Neural crest cell (in vitro differentiated cells): ENCODE data around the gene SIRT5. TPM values are rescaled to one million over a fixed set of nuclear protein-coding genes. Genes with fewer than 3 reads are reported as not detected.

Source experiments
- DNase-seq: peaks from one replicate; pipeline ENCODE4 v3.0.0; 2021; ENCODE audit warnings: low read depth, mixed read lengths, low spot score
- H3K27ac Mint-ChIP-seq: one replicate; pipeline ENCODE4 v1.8.0; 2021; ENCODE audit warnings: mild to moderate bottlenecking, mixed read lengths; ENCODE audit not compliant: unreplicated experiment
- H3K27me3 Mint-ChIP-seq: 2 replicates; pipeline ENCODE4 v1.8.0; 2021; ENCODE audit warnings: low read depth, mild to moderate bottlenecking, mixed read lengths
- H3K36me3 Mint-ChIP-seq: 2 replicates; pipeline ENCODE4 v1.8.0; 2021; ENCODE audit warnings: low read depth, mild to moderate bottlenecking, mixed read lengths
- H3K4me1 Mint-ChIP-seq: 2 replicates; pipeline ENCODE4 v1.8.0; 2021; ENCODE audit warnings: mixed read lengths
- H3K4me3 Mint-ChIP-seq: one replicate; pipeline ENCODE4 v1.8.0; 2021; ENCODE audit warnings: mild to moderate bottlenecking, mixed read lengths
- H3K9me3 Mint-ChIP-seq: 2 replicates; pipeline ENCODE4 v1.8.0; 2021; ENCODE audit warnings: mixed read lengths
- total RNA-seq: library from RNA; stranded (reverse); gene quantifications from 2 replicates; pipeline ENCODE4 v1.2.1, GENCODE V29; 2021
- TF ChIP-seq, protein P1 (sequence below): fragments of 200-600 bp; sonication (generic); conservative IDR thresholded peaks from 2 replicates; pipeline ENCODE4 v1.5.0; 2021; ENCODE audit warnings: antibody characterized with exemption, mild to moderate bottlenecking

The SIRT5 gene
- total RNA-seq, 1 donor from 2014 or later: 8.8 TPM

DNA sequence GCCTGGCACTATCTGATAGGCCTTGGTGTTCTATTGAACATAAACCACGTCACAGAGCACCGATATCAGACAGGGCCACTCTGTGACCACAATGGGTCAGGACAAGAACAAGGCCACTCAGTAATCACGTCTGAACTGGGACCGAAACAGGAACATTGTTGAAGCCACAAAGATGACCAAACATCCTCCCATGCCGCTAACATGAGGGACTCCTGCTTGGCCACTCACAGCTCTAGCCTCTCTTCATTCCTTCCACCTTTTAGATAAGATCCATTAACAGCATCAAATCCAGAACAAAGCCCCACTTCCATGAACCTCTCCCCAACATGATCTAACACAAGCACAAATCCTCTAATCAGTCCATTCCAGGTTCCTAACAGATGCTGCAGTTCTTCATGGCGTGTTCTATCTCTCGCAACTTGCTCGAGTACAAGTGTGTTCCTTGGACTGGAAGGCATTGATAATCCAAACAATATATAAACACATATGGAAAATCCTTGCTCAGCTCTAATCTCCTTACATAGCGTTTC, 7.4 kb downstream of the SIRT5 start:
- TF ChIP-seq, protein P1, sequence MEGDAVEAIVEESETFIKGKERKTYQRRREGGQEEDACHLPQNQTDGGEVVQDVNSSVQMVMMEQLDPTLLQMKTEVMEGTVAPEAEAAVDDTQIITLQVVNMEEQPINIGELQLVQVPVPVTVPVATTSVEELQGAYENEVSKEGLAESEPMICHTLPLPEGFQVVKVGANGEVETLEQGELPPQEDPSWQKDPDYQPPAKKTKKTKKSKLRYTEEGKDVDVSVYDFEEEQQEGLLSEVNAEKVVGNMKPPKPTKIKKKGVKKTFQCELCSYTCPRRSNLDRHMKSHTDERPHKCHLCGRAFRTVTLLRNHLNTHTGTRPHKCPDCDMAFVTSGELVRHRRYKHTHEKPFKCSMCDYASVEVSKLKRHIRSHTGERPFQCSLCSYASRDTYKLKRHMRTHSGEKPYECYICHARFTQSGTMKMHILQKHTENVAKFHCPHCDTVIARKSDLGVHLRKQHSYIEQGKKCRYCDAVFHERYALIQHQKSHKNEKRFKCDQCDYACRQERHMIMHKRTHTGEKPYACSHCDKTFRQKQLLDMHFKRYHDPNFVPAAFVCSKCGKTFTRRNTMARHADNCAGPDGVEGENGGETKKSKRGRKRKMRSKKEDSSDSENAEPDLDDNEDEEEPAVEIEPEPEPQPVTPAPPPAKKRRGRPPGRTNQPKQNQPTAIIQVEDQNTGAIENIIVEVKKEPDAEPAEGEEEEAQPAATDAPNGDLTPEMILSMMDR: no peak
- Mint-ChIP-seq H3K4me3 (no peak overlapping the region), H3K27ac (no peak overlapping the region), H3K9me3 (peaks cover 5% of the 10 kb centered on the region), H3K36me3 (peaks cover 14% of the 10 kb centered on the region), H3K4me1 (peaks cover 4% of the 10 kb centered on the region), H3K27me3 (no peaks in the 10 kb centered on the region)
- DNase-seq: no peak

DNA sequence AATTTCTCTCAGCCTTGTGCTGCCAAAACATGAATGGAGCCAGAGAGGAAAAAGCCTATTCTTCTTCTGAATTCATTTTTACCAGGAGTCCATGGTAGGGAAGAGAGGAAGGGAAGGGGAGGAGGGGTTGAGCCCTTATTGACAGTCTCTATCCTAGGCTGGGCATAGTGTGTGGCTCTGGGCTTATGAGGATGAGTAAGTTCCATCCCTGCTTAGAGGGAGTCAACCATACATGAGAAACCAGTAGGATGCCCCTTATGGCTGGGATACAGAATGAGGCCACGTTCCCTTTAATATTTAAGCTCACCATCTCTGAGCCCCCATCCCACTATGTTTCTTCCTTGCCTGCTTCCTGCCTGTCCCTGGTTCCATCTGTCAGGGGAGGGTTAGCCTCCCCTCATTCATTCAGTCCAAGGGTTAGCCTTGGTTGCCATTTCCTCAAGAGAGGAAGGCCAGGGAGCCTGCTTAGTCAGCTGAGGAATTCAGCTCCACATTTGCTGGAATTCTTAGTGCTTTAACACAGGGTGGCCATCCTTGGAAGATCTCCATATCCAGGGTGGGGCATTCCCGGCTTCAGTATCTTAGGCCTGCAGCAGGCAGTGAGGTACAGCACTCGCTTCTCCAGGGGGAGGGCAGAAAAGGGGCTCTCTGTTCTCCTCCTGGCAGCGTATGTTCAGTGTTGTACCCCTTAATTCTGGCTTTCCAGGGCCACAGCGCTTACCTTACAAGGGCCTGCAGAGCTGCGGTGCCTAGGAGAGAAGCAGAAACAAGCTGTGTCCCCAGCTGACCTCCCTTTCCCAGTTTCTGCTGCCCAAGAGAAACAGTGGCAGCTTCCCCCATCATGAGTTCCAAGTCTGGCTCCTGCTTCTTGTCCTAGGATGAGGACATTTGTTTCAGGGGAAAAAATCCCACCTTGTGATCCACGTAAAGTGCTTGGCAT, 12.5 kb downstream of the SIRT5 start:
- TF ChIP-seq, protein P1: no peak
- no peaks in the 10 kb centered on the region for H3K4me1 Mint-ChIP-seq
- no peak for DNase-seq
- no peak overlapping the region for H3K27ac Mint-ChIP-seq
- no peaks in the 10 kb centered on the region for H3K27me3 Mint-ChIP-seq
- no peaks in the 10 kb centered on the region for H3K9me3 Mint-ChIP-seq
- H3K36me3 Mint-ChIP-seq: peaks cover 11% of the 10 kb centered on the region
- no peak overlapping the region for H3K4me3 Mint-ChIP-seq

DNA sequence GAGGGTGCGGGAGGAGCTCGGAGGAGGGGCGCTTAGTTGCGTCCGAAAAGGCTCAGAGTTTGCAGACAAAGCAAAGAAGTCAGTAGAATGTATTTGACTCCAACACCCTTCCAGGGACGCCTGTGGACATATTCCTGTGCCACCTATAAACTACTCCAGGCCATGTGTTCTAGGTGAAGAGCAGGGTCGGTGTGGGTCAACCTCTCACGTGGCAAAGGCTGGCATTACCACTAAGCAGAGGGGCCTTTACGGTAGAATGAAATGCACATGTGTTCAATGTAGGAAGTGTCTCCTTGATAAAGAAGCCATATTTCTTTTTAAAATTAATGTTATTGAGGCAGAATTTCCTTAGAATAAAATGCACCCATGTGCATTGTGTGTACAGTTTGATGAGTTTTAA, 15.4 kb downstream of the SIRT5 start:
- H3K9me3 Mint-ChIP-seq: no peaks in the 10 kb centered on the region
- TF ChIP-seq, protein P1: no peak
- no peaks in the 10 kb centered on the region for H3K27me3 Mint-ChIP-seq
- H3K4me1 Mint-ChIP-seq: no peaks in the 10 kb centered on the region
- no peak overlapping the region for H3K27ac Mint-ChIP-seq
- no peak for DNase-seq
- peaks cover 8% of the 10 kb centered on the region for H3K36me3 Mint-ChIP-seq
- H3K4me3 Mint-ChIP-seq: no peak overlapping the region

DNA sequence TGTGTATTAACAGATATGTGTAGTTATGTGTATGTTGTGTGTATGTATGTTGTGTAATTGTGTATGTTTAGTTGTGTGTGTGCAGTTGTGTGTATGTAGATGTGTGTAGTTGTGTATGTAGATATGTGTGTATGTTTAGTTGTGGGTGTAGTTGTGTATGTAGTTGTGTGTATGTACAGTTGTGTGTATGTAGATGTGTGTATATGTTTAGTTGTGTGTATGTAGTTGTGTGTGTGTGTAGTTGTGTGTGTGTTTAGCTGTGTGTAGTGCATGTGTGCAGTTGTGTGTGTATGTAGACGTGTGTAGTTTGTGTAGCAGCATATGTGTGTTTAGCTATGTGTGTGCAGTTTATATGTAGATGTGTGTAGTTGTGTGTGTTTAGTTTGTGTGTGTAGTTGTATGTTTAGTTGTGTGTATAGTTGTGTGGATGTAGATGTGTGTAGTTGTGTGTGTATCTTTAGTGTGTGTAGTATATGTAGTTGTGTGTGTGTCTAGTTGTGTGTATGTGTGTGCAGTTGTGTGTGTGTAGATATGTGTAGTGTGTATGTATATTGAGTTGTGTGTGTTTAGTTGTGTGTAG, 16.3 kb downstream of the SIRT5 start:
- no peaks in the 10 kb centered on the region for H3K4me1 Mint-ChIP-seq
- H3K27ac Mint-ChIP-seq: no peak overlapping the region
- no peaks in the 10 kb centered on the region for H3K9me3 Mint-ChIP-seq
- no peak for DNase-seq
- peaks cover 6% of the 10 kb centered on the region for H3K36me3 Mint-ChIP-seq
- TF ChIP-seq, protein P1: no peak
- no peak overlapping the region for H3K4me3 Mint-ChIP-seq
- no peaks in the 10 kb centered on the region for H3K27me3 Mint-ChIP-seq

DNA sequence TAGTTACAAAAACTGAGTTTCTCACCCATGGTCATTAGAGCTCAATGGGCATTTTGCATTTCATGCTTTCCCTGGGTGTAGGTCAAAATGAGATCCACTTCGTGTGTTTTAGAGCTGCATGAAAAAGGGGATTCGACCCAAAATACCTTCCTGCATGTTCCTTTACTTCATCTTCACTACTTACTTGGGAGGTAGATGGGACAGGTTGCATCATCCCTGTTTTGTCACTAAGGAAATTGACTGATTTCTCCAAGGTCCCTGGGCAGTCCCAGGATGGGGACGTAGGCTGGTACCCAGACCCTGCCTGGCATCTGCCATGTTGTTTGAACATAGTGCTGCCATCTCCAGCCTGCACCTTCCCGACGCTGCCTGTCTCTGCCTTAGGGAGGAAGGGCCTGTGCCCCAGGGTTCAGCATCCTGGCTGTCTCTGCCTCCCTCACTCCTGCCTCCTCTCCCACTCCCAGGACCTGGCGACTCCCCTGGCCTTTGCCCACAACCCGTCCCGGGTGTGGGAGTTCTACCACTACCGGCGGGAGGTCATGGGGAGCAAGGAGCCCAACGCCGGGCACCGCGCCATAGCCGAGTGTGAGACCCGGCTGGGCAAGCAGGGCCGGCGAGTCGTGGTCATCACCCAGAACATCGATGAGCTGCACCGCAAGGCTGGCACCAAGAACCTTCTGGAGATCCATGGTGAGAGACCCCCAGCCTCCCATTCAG, 17.0 kb downstream of the SIRT5 start:
- Mint-ChIP-seq H3K9me3 (no peaks in the 10 kb centered on the region), H3K27me3 (no peaks in the 10 kb centered on the region), H3K27ac (no peak overlapping the region), H3K4me3 (no peak overlapping the region), H3K36me3 (peaks cover 3% of the 10 kb centered on the region), H3K4me1 (no peaks in the 10 kb centered on the region)
- TF ChIP-seq, protein P1: no peak
- DNase-seq: no peak
